ENCODE results near the gene PARM1.
A peak's percentile ranks its signal among the peaks of the same experiment; 100 is the strongest.

The PARM1 gene

GRCh38 chr4:74932832-74933561 lies at the start of gene PARM1:
PARM1 (plus strand) TSS chr4:74933116; CDS start chr4:74933328, 212 bp downstream.
- peak; percentile 75 for TF ChIP-seq CTCF (IDR thresholded peaks at IDR 0.05)

- no peak for TF ChIP-seq CTCF (IDR thresholded peaks at IDR 0.05)
These were observed 48.6 kb upstream of the PARM1 start for GRCh38 chr4:74884266-74884665.

GRCh38 chr4:74886484-74886883 lies 46.4 kb upstream of the PARM1 start:
- TF ChIP-seq CTCF (IDR thresholded peaks at IDR 0.05): no peak

GRCh38 chr4:74890341-74890740 lies 42.6 kb upstream of the PARM1 start:
- no peak for TF ChIP-seq CTCF (IDR thresholded peaks at IDR 0.05)

GRCh38 chr4:74891037-74891436 lies 41.9 kb upstream of the PARM1 start:
- TF ChIP-seq CTCF (IDR thresholded peaks at IDR 0.05): no peak

GRCh38 chr4:74893171-74893570 lies 39.7 kb upstream of the PARM1 start:
- no peak for TF ChIP-seq CTCF (IDR thresholded peaks at IDR 0.05)

- TF ChIP-seq CTCF (IDR thresholded peaks at IDR 0.05): no peak
These were observed 36.3 kb upstream of the PARM1 start for GRCh38 chr4:74896595-74896994.

GRCh38 chr4:74897386-74897785 lies 35.5 kb upstream of the PARM1 start:
- TF ChIP-seq CTCF (IDR thresholded peaks at IDR 0.05): no peak
